Measurements from ENCODE around the gene COL1A1.
A peak's percentile ranks its signal among the peaks of the same experiment; 100 is the strongest.

Gene COL1A1

GRCh38 chr17:50176559-50177357 is 24.7 kb downstream of the COL1A1 start:
- Mint-ChIP-seq H3K27me3 (no peaks in the 10 kb centered on the region), H3K4me3 (no peak overlapping the region), H3K27ac (no peak overlapping the region), H3K36me3 (no peaks in the 10 kb centered on the region), H3K9me3 (ENCODE audit: low read depth) (no peaks in the 10 kb centered on the region), H3K4me1 (ENCODE audit: low read depth) (peaks cover 5% of the 10 kb centered on the region)

GRCh38 chr17:50175035-50175807 is 26.2 kb downstream of the COL1A1 start:
- H3K4me3 Mint-ChIP-seq = no peak overlapping the region
- H3K36me3 Mint-ChIP-seq = no peaks in the 10 kb centered on the region
- H3K9me3 Mint-ChIP-seq (ENCODE audit: low read depth) = no peaks in the 10 kb centered on the region
- no peaks in the 10 kb centered on the region for H3K27me3 Mint-ChIP-seq
- no peak overlapping the region for H3K27ac Mint-ChIP-seq
- peaks cover 5% of the 10 kb centered on the region for H3K4me1 Mint-ChIP-seq (ENCODE audit: low read depth)

- Mint-ChIP-seq H3K4me3 (no peak overlapping the region), H3K27ac (no peak overlapping the region), H3K4me1 (ENCODE audit: low read depth) (peaks cover 8% of the 10 kb centered on the region), H3K27me3 (no peaks in the 10 kb centered on the region), H3K36me3 (no peaks in the 10 kb centered on the region), H3K9me3 (ENCODE audit: low read depth) (no peaks in the 10 kb centered on the region)
Measured at GRCh38 chr17:50174444-50174843, 27.0 kb downstream of the COL1A1 start.

- no peaks in the 10 kb centered on the region for H3K27me3 Mint-ChIP-seq
- H3K36me3 Mint-ChIP-seq = no peaks in the 10 kb centered on the region
- no peaks in the 10 kb centered on the region for H3K9me3 Mint-ChIP-seq (ENCODE audit: low read depth)
- no peak overlapping the region for H3K27ac Mint-ChIP-seq
- no peak overlapping the region for H3K4me3 Mint-ChIP-seq
- peaks cover 17% of the 10 kb centered on the region for H3K4me1 Mint-ChIP-seq (ENCODE audit: low read depth)
Measured at GRCh38 chr17:50173335-50173941, 28.0 kb downstream of the COL1A1 start.

- H3K27ac Mint-ChIP-seq = no peak overlapping the region
- no peak overlapping the region for H3K4me3 Mint-ChIP-seq
- H3K36me3 Mint-ChIP-seq = no peaks in the 10 kb centered on the region
- no peaks in the 10 kb centered on the region for H3K9me3 Mint-ChIP-seq (ENCODE audit: low read depth)
- H3K4me1 Mint-ChIP-seq (ENCODE audit: low read depth) = peaks cover 15% of the 10 kb centered on the region
- H3K27me3 Mint-ChIP-seq = no peaks in the 10 kb centered on the region
Measured at GRCh38 chr17:50172936-50173334, 28.5 kb downstream of the COL1A1 start.

- no peak overlapping the region for H3K27ac Mint-ChIP-seq
- no peak overlapping the region for H3K4me3 Mint-ChIP-seq
- no peaks in the 10 kb centered on the region for H3K9me3 Mint-ChIP-seq (ENCODE audit: low read depth)
- H3K4me1 Mint-ChIP-seq (ENCODE audit: low read depth) = peaks cover 16% of the 10 kb centered on the region
- H3K27me3 Mint-ChIP-seq = no peaks in the 10 kb centered on the region
- H3K36me3 Mint-ChIP-seq = no peaks in the 10 kb centered on the region
Measured at GRCh38 chr17:50172130-50172529, 29.3 kb downstream of the COL1A1 start.

DNA sequence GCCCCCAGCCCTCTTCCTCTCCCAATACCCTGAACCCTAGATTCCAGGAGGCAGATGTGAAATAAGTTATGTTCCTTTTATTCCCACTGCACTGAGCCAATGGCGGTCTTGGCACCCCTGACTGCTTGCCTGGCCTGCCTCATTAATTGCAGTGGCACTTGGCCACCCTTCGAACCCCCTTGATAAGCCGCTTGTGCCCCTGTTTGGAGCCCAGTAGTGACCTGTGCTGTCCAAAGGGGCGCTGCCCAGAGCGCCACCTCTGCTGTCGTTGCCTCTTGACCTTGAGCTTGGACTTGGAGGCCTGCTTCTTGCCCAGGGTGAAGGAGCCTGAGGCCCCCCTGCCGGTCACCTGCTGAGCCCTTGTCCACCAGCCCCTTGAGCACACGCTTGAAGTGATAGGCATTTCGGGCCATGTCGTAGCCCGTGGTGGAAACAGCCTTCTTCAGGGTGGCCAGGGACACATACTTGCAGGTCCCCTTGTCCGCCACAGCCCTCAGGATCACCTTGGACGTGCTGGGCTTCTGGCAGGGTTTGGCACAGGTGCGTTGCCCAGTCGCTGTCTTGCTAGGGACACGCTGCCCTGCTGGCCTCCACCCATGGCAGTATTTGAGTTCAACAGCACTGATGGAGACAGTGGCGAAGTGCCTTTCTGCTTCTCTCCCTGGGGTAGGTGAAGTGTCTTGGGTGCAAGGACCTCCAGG is 29.9 kb downstream of the COL1A1 start:
- Mint-ChIP-seq H3K4me3 (no peak overlapping the region), H3K36me3 (no peaks in the 10 kb centered on the region), H3K27me3 (no peaks in the 10 kb centered on the region), H3K4me1 (ENCODE audit: low read depth) (peaks cover 16% of the 10 kb centered on the region), H3K9me3 (ENCODE audit: low read depth) (no peaks in the 10 kb centered on the region), H3K27ac (no peak overlapping the region)

GRCh38 chr17:50170662-50171370 is 30.6 kb downstream of the COL1A1 start:
- no peak overlapping the region for H3K27ac Mint-ChIP-seq
- H3K27me3 Mint-ChIP-seq = no peaks in the 10 kb centered on the region
- H3K4me3 Mint-ChIP-seq = no peak overlapping the region
- no peaks in the 10 kb centered on the region for H3K36me3 Mint-ChIP-seq
- peaks cover 16% of the 10 kb centered on the region for H3K4me1 Mint-ChIP-seq (ENCODE audit: low read depth)
- H3K9me3 Mint-ChIP-seq (ENCODE audit: low read depth) = no peaks in the 10 kb centered on the region

GRCh38 chr17:50169881-50170459 is 31.5 kb downstream of the COL1A1 start:
- Mint-ChIP-seq H3K4me1 (ENCODE audit: low read depth) (peaks cover 16% of the 10 kb centered on the region), H3K27me3 (no peaks in the 10 kb centered on the region), H3K27ac (no peak overlapping the region), H3K9me3 (ENCODE audit: low read depth) (no peaks in the 10 kb centered on the region), H3K4me3 (no peak overlapping the region), H3K36me3 (no peaks in the 10 kb centered on the region)

- H3K36me3 Mint-ChIP-seq = no peaks in the 10 kb centered on the region
- H3K27me3 Mint-ChIP-seq = no peaks in the 10 kb centered on the region
- H3K27ac Mint-ChIP-seq = peak overlapping the region; percentile 75
- no peaks in the 10 kb centered on the region for H3K9me3 Mint-ChIP-seq (ENCODE audit: low read depth)
- H3K4me3 Mint-ChIP-seq = peak overlapping the region; percentile 48
- H3K4me1 Mint-ChIP-seq (ENCODE audit: low read depth) = peaks cover 16% of the 10 kb centered on the region
Measured at GRCh38 chr17:50169121-50169764, 32.2 kb downstream of the COL1A1 start.

GRCh38 chr17:50168319-50168718 is 33.1 kb downstream of the COL1A1 start:
- no peaks in the 10 kb centered on the region for H3K36me3 Mint-ChIP-seq
- H3K9me3 Mint-ChIP-seq (ENCODE audit: low read depth) = no peaks in the 10 kb centered on the region
- no peak overlapping the region for H3K27ac Mint-ChIP-seq
- H3K4me1 Mint-ChIP-seq (ENCODE audit: low read depth) = peaks cover 24% of the 10 kb centered on the region
- H3K27me3 Mint-ChIP-seq = no peaks in the 10 kb centered on the region
- no peak overlapping the region for H3K4me3 Mint-ChIP-seq

DNA sequence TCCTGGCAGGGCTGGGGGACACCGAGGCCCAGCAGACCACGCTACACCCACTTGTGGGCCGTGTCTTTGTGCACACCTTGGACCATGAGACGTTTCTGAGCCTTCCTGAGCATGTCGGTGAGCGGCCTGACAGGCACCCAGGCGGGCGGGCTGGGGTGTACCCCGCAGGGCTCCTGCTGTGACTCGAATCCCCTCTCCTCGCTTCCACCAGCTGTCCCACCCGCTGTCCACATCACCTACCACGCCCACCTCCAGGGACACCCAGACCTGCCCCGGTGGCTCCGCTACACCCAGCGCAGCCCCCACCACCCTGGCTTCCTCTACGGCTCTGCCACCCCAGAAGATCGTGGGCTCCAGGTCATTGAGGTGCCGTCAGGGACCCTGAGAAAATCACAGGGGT is 34.1 kb downstream of the COL1A1 start:
- Mint-ChIP-seq H3K4me3 (no peak overlapping the region), H3K36me3 (no peaks in the 10 kb centered on the region), H3K4me1 (ENCODE audit: low read depth) (peaks cover 32% of the 10 kb centered on the region), H3K9me3 (ENCODE audit: low read depth) (no peaks in the 10 kb centered on the region), H3K27ac (no peak overlapping the region), H3K27me3 (no peaks in the 10 kb centered on the region)

- Mint-ChIP-seq H3K27ac (no peak overlapping the region), H3K9me3 (ENCODE audit: low read depth) (no peaks in the 10 kb centered on the region), H3K36me3 (no peaks in the 10 kb centered on the region), H3K4me3 (no peak overlapping the region), H3K27me3 (no peaks in the 10 kb centered on the region), H3K4me1 (ENCODE audit: low read depth) (peaks cover 39% of the 10 kb centered on the region)
Measured at GRCh38 chr17:50166518-50167181, 34.8 kb downstream of the COL1A1 start.

All from activated naive CD8-positive, alpha-beta T cell (primary cell).